LHCN-M2 (cell line): ENCODE measurements around the gene CSF3R. TPM values are rescaled to one million over a fixed set of nuclear protein-coding genes. Genes with fewer than 3 reads are reported as not detected.
"Not testable (repeated sequence)": the region's sequence is repeated elsewhere in the genome, so short reads cannot be mapped to it uniquely, and the experiment has no call there.

Experiments
- DNase-seq: peaks from one replicate; pipeline ENCODE4 v3.0.0-alpha.2; 2012; ENCODE audit warnings: low read depth
- total RNA-seq: library from RNA; depleted of rRNA; stranded (reverse); fragments of >200 nt; gene quantifications from 2 replicates; pipeline ENCODE4 v1.2.3, GENCODE V29; 2014

Gene CSF3R
- total RNA-seq, 1 experiment from 2014 or later = not detected

DNA sequence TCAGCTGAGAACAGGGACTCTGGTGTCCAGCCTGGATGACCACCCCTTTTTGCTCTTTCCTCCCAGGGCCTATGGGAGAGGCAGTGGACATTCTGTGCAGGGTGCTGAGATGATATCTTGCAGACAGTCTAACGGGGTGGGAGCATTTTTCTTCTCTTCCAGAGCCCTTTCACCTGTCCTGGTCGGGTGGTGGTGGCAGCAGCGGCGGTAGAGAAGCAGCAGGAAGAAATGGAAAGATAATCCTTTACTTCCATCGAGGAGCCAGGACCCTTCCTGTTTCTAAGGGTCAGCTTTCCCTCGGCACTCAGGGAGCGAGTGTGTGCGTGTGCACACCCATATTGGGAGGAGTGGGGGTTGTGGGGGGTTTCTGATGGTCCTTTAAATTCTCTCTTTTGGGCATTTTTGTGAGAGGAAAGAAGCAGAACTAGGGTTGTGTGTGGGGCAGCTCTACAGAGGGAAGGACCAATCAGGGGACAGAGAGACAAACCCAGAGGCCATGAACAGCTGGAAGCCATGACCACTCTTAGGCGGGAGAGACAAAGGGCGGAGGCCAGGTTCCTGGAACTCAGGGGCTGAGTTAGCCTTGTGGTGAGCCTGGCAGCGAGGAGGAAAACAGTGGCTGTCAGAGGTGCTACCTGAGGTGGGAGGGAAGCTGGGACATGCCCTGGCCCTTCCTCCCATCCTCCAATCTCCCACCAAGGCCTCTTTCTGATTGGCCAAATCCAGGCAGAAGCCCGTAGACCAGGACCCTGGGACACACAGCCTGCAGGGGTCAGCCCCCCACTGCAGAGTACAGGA lies 31.2 kb upstream of the CSF3R start:
- DNase-seq = no peak

DNA sequence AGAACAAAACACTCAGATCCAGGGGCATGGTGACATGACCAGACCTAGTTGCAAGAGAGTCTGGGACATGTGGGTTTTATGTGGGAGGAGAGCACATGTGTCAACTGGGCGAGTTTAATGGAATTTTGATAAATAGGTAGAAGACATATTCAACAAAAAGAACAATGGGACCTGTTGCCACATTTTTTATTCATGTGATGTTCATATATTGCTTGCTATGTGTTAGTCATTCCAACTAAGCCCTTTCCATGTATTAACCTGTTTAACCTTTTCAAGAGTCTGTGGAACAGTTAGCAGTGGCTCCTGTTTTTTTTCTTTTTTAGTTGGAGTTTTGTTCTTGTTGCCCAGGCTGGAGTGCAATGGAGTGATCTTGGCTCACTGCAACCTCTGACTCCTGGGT lies 30.1 kb upstream of the CSF3R start:
- no peak for DNase-seq

DNA sequence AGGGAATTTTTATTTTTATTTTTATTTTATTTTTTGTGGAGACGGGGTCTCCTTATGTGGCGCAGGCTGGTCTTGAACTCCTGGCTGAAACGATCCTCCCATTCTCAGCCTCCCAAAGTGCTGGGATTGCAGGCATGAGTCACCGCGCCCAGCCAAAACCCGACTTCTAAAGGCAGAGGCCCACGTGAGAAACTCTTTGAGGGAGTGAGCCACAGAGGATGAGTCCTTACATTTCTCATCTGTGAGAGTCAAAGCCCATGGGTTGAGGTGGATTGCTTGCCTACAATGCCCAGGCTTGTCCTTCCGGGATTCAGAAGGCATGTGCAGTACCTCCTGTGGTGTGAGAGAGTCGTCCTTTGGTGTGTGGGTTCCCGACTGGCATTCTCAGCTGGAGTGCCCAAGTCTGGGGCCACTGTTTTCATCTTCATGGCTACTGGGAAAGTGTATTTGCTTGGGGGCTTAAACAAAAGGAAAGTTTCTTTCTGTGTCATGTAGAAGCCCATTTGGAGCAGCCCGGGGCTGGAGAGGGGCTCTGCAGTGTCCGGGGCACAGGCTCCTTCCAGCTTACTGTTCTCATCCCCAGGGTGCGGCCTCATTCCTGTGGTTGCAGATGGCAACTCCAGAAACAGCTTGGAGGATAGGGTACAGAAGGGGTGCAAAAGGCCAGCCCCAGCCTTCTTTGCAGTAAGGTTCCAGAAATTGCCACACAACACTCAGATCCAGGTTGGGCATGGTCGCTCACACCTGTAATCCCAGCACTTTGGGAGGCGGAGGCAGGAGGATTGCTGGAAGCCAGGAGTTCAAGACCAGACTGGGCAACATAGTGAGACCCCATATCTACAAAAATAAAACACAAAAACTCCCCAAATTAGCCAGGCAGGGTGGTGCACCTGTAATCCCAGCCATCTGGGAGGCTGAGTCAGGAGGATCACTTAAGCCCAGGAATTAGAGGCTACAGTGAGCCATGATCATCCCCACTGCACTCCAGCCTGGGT lies 29.4 kb upstream of the CSF3R start:
- DNase-seq = peak; percentile 60

DNA sequence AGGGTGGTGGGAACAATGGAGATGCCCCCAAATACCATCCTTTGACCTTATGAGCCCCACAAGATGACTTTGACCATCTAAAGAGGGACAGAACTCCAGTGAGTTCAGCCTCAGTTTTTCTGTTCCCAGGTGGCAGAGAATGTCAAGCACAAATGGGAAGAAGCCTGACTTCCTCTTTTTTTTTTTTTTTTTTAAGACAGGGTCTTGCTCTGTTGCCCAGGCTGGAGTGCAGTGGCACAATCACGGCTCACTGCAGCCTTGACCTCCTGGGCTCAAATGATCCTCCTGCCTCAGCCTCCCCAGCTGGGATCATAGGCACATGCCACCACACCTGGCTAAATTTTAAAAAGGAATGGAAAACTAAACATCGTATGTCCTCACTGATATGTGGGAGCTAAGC lies 28.5 kb upstream of the CSF3R start:
- not testable (repeated sequence) for DNase-seq

DNA sequence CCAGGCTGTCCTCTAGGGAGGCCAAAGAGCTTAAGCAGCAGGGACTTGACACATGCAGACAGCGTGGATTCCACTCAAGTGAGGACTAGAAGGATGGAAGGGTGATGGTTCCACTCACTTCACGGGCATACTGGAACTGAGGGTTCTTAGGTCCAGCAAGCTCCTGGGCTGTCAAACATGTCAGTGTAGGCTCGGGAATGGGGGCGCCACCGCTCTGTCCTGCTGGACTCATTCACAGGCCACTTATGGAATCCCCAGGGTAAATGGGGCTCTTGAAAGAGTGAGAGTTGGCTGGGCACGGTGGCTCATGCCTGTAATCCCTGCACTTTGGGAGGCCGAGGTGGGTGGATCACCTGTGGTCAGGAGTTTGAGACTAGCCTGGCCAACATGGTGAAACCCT lies 27.7 kb upstream of the CSF3R start:
- DNase-seq = no peak

DNA sequence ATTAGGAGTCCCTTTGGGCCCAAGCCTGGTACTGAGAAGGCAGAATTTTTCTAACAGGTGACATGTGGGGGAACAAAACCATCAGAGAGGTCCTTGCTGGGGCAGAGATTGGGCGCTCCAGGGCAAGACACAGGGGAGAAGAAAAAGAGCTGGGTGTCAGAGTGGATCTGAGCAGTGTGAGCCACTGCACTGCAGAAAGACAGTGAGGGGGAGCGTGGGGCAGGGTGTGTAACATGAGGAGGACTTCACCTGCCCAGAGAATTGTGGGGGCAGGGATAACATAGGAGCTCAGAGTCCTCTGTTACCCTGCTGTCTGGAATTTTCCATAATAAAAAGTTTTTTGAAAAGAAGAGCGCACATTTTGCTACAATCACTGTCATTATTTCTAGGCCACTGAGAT lies 25.5 kb upstream of the CSF3R start:
- DNase-seq = no peak

DNA sequence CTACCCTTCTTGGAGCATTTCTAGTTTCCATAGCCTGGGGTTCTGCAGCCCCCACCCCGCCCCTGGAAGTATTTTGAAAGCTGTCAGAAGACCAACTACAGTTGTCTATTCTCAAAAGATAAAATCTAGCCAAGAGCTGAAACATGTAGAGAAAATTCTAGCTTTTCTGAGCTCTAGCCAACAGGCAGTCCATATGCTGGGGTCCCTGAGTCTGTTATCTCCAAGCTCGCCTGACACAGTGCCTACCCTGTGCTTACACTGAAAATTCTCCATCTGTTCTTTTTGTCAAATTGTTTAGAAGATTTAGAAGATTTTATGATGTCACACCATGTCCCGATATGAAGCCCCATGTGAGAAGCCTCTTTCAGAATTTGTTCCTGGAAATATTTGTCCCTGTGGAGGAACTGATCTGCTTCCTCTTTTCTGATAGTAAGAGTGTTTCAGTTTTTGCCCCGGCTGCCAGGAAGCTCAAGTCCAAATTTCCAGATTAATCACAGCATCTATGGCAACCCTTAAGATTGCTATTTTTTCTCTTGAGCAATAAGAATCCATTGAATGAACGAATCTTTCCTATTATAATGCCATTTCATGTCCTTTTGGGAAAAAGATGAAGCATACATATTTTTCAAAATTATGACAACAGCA lies 23.7 kb upstream of the CSF3R start:
- no peak for DNase-seq

DNA sequence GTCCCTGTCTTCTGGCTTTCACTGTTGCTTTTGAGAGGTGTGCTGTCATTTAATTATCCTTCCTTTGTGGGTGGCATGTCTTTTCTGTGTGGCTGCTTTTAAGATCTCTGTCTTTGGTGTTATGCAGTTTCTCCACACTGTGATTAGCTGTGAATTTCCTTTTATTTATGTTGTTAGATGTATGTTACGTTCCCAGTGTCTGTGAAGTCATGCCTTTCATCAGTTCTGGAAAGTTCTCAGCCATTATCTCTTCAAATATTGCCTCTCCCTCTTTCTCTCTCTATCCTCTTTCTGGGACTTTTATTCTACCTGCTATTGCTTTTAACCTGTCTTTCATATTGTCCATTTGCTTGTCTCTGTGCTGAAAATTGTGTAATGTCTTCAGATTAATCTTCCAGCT lies 21.0 kb upstream of the CSF3R start:
- DNase-seq = no peak

DNA sequence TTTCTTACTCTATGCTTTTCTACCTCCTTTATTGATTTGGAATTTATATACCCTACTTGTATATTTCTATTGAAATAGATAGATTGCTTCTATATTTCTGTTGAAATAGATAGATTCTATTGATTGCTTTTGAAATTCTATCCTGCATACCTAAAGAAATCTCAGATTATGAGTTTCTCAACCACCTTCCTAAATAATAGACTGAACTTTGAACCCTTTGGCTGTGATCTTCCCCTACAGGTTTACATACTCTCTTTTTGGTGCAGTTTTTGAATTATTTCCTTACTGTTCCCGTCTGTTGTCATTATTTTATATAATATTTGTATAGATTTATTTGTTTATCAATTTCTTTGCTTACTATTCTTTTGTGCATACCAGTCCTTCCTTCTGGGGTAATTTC lies 20.4 kb upstream of the CSF3R start:
- DNase-seq = no peak

DNA sequence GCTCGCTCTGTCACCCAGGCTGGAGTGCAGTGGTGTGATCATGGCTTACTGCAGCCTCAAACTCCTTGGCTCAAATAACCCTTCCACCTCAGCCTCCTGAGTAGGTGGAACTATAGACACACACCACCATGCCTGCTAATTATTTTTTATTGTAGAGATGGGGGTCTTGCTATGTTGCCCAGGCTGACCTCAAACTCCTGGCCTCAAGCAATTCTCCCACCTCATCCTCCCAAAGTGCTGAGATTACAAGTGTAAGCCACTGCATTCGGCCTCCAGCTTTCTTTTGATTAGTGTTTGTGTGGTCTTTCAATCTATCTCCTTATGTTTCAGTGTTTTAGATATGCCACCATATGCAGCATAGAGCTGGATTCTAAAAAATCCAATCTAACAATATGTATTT lies 19.9 kb upstream of the CSF3R start:
- no peak for DNase-seq

DNA sequence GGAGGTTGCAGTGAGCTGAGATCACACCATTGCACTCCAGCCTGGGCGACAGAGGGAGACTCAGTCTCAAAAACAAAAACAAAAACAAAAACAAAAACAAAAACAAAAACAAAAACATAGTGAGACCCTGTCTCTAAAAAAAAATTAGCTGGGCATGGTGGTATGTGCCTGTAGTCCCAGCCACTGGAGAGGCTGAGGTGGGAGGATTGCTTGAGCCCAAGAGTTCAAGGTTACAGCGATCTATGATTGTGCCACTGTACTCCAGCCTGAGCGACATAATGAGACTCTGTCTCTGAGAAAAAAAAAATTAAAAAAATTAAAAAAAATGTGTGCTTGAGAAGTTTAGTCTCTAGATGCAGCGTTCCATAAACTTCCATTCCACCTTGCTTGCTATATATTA lies 19.2 kb upstream of the CSF3R start:
- DNase-seq = not testable (repeated sequence)

DNA sequence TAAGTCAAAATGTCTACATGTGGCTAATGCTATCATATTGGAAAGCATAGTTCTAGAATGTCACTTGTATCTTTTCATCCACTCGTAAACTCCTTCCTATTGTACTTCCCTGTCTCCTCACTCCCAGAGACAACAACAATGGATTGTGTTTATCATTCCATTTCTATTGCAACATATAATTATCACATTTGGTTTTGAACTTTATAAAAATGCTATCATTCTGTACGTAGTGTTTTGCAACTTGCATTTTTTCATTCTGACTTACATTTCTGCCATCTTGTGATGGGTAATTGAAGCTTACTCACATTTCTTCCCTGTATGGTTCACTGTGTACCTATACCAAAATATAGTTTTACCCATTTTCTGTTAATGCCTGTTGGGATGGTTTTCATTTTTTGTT lies 14.5 kb upstream of the CSF3R start:
- no peak for DNase-seq

DNA sequence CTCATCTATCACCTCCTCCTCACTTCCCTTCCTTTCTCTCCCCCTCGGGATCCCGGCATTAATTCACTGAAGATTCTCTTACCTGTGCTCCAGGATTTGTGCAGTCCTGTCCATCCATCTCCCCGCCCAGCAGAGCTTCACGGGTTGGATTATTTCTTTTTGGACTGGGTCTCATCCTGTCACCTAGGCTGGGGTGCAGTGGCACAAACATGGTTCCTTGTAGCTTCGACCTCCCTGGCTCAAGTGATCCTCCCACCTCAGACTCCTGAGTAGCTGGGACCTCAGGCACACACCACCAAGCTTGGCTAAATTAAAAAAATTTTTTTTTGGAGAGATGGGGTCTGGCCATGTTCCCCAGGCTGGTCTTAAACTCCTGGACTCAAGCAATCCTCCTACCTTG lies 12.3 kb upstream of the CSF3R start:
- no peak for DNase-seq

DNA sequence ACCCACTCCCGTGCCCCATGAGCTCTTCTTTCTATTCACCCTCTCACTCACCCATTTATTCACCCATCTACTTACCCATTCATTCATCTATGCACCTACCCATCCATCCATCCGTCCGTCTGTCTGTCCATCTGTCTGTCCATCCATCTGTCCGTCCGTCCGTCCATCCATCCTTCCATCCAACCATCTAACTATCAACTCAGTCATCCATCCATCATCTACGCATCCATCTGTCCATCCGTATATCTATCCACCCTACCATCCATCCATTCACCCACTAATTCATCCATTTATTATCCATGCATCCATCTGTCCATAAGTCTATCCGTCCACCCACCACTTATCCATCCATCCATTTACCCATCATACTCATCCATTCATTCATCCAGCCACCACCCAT lies 10.8 kb upstream of the CSF3R start:
- no peak for DNase-seq

DNA sequence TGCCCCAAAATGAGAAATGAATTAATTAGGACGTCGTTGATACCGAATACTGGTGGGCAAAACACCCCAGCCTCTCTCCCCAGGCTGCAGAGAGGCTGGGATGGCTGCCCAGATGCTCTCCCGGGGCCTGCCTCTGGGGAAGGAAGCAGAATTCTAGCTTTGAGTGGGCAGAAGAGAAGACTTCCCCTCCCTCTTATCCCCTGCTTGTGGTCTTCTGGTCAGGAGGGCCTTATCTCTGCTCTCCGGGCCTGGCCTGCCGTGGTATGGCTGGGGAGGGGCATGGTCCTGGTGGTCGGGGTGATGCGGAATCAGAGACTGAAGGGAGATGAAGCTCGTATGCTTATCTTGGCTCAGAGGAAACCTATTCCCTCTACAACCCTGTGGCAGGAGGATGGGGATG lies 9.8 kb upstream of the CSF3R start:
- DNase-seq = no peak

DNA sequence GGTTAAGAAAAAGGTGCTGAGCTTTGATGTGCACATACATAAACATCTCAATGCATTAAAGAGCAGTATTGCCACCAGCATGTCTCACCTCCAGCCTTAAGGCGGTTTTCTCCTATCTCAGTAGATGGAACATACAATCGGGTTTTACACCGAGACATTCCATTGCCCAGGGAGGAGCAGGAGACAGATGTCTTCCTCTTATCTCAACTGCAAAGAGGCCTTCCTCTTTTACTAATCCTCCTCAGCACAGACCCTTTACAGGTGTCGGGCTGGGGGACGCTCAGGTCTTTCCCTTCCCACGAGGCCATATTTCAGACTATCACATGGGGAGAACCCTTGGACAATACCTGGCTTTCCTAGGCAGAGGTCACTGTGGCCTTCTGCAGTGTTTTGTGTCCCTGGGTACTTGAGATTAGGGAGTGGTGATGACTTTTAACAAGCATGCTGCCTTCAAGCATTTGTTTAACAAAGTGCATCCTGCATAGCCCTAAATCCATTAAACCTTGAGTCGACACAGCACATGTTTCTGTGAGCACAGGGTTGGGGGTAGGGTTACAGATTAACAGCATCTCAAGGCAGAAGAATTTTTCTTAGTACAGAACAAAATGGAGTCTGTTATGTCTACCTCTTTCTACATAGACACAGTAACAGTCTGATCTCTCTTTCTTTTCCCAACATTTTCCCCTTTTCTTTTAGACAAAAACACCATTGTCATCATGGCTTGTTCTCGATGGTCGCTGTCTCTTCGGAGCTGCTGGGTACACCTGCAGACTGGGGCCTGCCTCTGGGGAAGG lies 6.7 kb upstream of the CSF3R start:
- DNase-seq = not testable (repeated sequence)

DNA sequence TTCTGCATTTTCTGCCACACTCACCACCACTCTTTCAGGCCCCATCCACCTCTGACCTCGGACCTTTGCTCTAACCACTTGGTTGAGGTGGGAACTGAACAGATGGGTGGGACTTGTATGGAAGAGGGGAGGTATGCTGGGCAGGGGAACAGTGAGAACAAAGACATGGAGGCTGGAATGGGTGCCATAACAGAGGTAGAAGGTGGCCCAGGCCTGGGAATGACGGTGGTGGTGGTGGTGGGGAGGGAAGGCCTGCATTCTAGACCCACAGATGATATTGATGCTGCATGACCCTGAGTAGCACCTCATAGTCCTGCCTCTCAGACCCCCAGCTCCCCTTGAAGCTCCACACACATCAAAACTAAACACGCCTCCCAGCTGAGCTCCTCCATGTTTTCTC lies 5.2 kb upstream of the CSF3R start:
- no peak for DNase-seq

DNA sequence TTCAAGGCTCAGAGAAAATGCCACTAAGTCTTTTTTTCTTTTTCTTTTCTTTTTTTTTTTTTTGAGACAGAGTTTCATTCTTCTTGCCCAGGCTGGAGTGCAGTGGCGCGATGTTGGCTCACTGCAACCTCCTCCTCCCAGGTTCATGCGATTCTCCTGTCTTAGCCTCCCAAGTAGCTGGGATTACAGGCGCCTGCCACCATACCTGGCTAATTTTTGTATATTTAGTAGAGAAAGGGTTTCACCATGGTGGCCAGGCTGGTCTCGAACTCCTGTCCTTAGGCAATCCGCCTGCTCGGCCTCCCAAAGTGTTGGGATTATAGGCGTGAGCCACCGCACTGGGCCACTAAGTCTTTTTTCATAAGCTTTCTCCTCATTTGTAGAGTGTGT lies 4.6 kb upstream of the CSF3R start:
- DNase-seq = not testable (repeated sequence)

DNA sequence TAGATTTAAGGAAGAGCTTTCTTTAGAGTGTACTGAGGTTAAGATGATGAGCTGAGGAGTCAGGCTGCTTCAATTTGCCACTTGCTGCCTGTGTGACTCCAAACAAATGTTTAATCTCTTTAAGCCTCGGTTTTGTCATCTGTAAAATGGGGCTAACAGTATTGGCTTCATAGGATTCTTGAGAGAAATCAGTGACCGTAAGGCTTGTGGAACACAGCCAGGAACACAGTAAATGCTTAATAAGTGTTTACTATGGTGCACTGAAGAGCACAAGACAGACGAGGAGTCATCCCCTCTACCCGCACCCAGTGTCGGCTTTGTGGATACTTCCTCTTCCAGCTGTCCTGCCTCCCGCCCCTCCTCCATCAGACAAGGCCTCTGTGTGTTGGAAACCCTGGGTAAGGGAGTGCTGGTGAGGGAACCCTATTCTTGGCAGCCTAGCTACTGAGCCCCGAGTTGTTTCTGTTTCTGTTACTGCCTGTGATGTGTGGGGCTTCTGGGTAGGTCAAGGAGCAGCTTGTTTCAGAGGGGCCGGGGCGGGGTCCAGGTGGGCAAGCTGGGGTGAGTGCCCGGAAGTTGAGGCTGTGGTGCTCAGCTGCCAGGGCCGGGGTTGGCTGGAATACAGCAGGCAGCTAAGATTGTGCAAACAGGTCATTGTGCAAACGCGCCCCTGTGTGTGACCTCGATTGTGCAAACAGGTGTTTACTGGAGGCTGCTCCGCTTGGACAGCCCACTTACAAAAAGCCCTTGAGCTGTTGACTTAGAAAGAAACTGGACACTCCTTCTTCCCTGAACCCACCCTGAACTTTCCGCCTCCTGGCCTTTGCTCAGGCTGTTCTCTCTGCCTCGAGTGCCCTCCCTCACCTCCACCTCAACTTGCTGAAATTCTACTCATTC lies 4.0 kb upstream of the CSF3R start:
- no peak for DNase-seq

DNA sequence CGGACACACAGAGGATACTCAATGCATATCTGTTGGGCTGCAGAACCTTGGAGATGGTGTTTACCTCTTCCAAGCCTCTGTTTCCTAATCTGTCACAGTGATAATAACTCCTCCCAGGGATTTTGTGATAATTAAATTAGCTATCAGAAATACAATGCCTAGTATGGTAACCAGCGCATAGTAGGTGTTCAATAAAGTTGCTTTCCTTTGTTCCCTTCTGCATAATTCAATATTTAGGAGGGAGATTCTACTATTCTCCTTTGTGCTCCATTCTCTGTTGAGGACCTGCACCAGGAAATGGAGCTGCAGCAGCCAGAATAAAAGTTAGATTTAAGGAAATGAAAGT lies 3.4 kb upstream of the CSF3R start:
- no peak for DNase-seq
